GM15510 (cell line): Measurements from ENCODE around the gene MRS2.

Experiments
- POLR2A ChIP-seq: IDR thresholded peaks from 3 replicates; pipeline ENCODE4 v1.6.1; 2011; ENCODE audit warnings: borderline replicate concordance; ENCODE audit not compliant: insufficient read length; ENCODE audit errors: extremely low read depth

MRS2 gene, protein sequence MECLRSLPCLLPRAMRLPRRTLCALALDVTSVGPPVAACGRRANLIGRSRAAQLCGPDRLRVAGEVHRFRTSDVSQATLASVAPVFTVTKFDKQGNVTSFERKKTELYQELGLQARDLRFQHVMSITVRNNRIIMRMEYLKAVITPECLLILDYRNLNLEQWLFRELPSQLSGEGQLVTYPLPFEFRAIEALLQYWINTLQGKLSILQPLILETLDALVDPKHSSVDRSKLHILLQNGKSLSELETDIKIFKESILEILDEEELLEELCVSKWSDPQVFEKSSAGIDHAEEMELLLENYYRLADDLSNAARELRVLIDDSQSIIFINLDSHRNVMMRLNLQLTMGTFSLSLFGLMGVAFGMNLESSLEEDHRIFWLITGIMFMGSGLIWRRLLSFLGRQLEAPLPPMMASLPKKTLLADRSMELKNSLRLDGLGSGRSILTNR

DNA sequence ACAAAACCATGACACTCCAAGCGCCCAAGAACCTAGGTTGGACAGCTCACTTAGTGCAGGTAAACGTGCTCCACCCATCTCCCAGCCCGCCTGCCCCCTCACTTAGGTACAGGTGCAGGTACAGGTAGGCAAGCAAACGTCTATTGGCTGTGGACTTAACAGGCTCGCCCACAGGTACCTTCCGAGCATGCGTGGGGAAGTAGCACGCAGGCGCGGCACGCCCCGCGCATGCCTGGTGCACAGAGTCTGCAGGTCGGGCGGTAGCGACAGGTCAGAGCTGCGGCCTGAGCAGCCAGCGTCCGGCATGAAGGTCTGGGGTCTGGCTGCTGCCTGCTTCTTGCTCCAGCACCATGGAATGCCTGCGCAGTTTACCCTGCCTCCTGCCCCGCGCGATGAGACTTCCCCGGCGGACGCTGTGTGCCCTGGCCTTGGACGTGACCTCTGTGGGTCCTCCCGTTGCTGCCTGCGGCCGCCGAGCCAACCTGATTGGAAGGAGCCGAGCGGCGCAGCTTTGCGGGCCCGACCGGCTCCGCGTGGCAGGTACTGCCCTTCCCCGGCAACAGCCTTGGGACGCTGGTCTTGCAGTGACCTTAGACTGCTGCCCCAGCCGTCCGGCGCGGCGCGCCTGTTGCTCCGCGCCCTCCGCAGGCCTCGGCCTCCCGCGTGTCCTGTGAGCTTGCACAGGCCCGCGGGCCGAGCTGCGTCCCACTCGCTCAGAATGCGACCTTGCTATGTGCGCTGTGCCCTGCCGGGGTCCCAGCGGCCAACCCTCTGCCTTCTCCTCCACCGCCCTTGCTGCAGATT, at the start of gene MRS2:
Gene MRS2, plus strand, starts transcription at position 240 of the 804 bp plus-strand sequence. Its CDS starts 111 bp downstream, at position 351.
- peak; percentile 94 for TF ChIP-seq POLR2A

DNA sequence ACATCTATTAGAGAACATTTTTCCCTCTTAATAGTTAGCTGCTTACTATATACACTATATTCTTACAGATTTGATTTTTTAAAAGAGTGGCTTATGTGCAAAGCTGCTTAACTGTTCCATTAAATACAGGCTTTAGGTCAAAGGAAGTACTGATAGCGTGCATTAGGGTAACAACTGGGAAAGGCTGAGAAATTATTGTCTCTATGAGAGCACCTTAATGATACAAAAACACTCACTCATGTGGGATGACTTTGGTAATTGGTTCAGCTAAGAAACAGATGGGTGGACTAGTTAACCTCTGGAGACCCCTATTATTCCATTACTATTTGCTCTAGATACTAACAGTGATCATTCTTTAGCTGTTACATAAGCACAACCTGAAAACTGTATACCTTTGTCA, 48.9 kb upstream of the MRS2 start:
- no peak for TF ChIP-seq POLR2A

DNA sequence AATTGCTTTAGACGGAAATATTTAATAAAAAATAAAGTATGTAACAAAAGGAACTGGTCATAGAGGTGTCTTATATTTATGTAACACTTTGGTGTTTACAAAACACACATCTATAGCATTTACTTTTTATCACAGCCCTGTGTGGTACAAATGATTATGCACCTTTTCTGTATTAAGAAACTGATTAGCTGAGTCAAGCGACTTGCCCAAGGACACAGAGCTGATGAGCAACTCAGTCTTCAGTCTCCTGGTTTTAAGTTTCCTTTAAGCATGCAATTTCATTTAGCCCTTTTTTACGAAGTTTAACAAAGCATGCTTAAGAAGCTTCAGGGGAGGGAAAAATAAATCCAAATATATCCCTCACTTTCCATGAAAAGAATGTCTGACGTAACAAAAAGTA, 47.3 kb upstream of the MRS2 start:
- no peak for TF ChIP-seq POLR2A

DNA sequence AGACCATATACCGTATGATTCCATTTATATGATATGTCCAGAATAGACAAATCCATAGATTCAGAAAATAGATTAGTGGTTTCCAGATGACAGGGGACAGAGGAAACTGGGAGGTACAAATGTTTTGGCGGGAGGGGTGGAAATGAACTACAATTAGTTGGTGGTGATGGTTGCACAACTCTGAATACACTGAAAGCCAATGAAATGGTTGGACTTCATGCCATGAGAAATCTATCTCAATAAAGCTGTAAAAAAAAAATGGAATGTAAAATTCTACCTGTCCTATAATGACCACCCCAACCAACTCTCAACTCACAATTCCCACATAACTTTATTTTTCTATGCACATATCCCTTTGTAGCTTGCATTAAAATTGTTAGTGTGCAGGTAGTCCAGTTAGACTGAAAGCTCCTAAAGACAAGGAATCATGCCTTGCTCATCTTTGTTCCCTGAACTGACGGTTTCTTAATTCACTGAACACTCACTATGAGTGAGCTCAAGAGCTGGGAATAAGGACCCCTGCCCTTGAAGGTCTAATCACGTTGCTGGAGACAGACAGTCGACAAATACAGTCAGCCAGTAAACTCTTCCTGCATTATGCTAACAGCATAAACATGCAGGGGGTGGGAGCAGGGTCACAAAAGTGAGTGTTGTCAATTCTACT, 46.3 kb upstream of the MRS2 start:
- no peak for TF ChIP-seq POLR2A

DNA sequence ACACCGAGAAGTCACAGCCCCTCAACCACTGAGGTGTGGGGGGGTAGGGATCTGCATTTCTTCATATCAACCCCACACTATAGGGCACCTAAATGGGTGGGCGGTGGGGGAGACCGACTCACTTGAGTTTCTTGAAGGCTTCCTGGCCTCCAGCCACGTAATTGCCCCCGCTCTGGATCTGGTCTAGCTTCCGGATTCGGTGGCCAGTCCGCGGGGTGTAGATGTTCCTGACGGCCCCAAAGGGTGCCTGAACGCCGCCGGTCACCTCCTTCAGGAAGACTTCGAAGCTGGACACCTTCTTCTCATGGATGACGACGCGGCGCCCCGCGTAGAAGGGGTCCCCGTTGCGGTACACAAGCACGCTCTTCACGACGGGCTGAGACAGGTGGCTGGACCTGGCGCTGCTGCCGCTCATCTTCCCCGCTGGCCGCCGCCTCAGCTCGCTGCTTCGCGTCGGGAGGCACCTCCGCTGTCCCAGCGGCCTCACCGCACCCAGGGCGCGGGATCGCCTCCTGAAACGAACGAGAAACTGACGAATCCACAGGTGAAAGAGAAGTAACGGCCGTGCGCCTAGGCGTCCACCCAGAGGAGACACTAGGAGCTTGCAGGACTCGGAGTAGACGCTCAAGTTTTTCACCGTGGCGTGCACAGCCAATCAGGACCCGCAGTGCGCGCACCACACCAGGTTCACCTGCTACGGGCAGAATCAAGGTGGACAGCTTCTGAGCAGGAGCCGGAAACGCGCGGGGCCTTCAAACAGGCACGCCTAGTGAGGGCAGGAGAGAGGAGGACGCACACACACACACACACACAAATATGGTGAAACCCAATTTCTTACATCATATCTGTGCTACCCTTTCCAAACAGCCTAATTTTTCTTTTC, 45.2 kb upstream of the MRS2 start, which contains the start of gene DCDC2:
Gene DCDC2, minus strand, starts transcription at position 724 of the 883 bp plus-strand sequence. Its CDS starts 309 bp downstream, at position 415.
- no peak for TF ChIP-seq POLR2A

DNA sequence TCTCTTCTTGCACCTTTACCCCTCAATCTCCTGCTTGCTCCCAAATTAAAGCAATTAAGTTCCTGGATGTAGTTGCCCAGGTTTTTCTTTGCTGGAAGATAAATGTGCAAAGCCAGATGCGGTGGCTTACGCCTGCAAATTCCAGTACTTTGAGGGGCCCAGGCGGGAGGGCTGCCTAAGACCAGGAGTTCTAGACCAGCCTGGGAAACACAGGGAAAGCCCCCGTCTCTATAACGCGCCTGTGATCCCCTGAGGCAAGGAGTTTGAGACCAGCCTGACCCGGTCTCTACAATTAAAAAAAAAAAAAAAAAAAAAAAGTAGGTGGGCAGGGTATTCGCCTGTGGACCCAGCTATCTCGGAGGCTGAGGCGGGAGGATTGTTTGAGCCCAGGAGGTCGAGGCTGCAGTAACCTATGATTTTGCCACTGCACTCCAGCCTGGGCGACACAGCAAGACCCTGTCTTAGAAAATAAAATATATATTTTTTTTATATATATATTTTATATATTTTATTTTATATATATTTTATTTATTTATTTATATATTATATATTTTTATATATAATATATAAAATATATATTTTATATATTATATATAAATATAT, 44.4 kb upstream of the MRS2 start:
- no peak for TF ChIP-seq POLR2A

DNA sequence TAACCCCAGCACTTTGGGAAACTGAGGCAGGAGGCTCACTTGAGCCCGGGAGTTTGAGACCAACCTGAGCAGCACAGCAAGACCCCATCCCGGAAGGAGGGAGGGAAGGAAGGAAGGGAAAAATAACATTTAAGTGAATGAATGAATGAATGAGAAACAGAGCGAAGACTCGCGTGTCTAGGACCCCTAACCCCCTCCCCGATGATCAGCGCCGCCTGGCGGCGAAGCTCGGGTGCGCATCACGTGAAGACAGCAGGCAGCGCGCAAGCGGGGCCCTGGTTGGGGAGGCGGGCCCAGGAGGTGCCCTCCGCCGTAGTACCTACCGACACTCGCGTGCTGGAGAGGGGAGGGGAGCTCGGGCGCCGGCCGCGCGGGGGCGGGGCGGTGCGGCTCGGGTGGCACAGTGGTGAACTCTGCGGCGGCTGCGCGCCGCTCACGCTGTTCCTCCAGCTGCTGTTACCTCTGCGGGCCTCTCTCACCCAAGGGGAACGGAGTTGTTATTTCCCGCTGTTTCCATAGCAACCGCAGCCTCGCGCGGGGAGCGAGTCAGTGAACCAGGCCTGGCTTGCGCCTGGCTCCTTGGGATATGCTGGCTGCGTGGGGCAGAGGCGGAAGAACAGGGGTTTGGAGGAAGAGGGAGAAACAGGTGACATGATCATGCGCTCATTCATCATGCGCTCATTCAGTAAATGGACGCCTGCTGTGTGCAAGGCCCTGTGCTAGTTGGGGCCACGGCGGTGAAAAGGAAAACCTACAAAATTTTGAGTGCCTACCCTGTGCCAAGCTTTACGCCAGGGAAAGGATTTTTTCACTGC, 42.9 kb upstream of the MRS2 start:
- no peak for TF ChIP-seq POLR2A

DNA sequence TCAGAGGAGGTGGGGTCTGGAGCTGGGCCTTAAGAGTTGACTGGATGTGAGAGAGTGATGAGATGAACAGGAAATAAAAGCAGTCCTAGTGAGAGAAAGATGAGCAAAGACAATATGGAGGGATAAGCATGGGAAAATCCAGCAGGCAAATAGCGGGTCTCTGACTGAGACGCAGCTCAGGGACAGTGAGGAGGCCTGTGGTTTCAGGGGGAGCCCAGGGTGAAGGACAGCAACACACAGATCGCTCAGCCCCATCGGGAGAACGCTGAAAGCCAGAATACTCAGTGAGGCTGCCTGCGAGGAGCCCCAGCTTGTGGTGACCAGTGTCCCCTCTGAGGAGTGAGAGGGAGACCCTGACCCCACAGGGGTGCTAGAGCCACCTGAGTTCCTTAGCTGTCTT, 28.1 kb upstream of the MRS2 start:
- TF ChIP-seq POLR2A, result no peak

DNA sequence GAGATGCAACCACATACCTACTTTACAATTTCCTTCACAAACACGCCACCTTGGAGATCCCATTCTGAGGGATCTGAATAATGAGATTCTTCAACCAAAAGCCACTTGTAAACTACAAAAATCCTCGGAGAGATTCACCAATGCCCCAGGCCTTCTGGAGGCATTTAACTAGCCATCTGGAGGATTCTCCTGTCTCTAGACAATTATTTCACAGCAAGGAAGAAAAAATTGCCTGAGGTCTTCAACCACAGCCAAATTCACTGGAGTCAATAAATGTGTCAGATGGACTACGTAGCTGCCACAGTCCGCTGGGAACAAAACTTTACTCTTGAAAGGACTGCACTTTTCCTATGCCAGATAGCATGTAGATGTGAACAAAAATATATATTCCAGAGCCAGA, 25.9 kb upstream of the MRS2 start:
- no peak for TF ChIP-seq POLR2A

DNA sequence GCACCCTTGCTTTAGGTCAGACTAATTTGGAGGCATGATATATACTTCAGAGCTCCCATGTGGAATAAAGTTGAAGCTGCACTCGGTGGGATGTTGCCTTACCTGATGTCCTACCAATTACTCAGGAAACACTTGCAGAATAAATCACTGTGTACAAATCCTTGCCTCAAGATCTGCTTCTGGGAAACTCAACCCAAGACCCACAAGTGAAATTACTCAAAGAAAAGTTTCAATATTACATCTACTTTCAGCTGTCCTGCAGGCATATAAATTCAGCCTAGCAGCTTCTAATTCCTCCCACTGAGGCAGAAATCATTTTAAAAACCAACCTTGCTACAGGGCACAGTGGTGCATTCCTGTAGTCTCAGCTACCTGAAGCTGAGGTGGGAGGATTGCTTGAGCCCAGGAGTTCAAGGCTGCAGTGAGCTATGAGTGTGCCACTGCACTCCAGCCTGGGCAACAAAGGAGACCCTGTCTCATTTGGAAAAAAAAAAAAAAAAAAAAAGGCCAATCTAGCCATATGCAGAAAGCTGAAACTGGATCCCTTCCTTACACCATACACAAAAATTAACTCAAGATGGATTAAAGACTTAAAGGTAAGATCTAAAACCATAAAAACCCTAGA, 24.2 kb upstream of the MRS2 start:
- TF ChIP-seq POLR2A, result no peak

DNA sequence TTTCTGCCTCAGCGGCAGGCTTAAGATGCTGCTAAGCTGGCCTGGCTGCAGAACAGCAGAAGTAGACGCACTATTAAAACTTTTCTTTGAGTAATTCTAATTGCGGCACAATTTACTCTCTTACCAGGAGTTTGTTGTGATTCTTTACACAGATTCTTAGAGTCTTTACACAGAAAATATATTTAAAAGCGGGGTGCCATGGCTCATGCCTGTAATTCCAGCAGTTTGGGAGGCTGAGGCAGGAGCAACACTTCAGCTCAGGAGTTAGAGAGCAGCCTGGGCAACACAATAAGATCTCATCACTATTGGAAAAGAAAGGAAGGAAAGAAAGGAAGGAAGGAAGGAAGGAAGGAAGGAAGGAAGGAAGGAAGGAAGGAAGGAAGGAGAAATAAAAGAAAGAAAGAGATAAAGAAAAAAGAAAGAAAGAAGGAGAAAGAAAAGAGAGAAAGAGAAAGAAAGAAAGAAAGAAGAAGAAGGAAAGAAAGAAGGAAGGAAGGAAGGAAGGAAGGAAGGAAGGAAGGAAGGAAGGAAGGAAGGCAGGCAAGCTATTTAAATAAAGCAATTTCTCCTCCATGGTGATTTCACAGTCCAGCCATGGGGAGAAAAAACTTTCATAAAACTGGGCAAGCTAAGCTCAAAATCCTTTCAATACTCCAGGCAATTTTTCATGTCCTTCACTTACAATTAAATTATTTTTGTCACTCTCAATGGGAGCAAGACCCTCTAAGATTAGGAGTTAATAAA, 21.1 kb upstream of the MRS2 start:
- no peak for TF ChIP-seq POLR2A

DNA sequence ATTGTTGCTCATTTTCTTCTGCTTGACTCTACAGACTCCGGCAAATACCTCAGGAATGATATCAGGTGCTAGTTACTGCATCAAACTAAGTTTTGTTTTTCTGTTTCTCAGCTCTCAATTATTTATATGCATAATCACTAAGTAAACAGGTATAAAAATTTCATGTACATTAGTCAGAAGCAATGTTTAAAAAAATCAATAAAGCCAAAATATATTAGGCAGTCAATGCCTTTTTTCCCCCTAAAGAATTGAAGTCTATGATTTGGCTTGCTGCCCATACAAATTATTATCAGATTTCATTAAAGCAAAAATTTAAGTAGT, 20.6 kb upstream of the MRS2 start:
- TF ChIP-seq POLR2A, result no peak
